GM12801 (cell line): Measurements from ENCODE around the gene PACS1.

Experiments
- CTCF ChIP-seq: IDR thresholded peaks from one replicate; pipeline ENCODE4 v1.5.1; 2011; ENCODE audit warnings: control low read depth; ENCODE audit not compliant: insufficient read length; ENCODE audit errors: extremely low read depth

PACS1 gene

GRCh38 chr11:66267039-66267378 lies 196.9 kb downstream of the PACS1 start:
- no peak for TF ChIP-seq CTCF

GRCh38 chr11:66267379-66268243 lies 197.5 kb downstream of the PACS1 start:
- TF ChIP-seq CTCF = no peak

- TF ChIP-seq CTCF = no peak
Observed at GRCh38 chr11:66268244-66268951, 198.3 kb downstream of the PACS1 start, which contains the start of gene RAB1B. TSS of gene RAB1B (plus strand) at chr11:66268639. CDS start at chr11:66268680, 41 bp downstream.

GRCh38 chr11:66268952-66269905 lies 199.2 kb downstream of the PACS1 start:
- TF ChIP-seq CTCF = no peak

GRCh38 chr11:66271816-66272215 lies 201.7 kb downstream of the PACS1 start:
- no peak for TF ChIP-seq CTCF

- TF ChIP-seq CTCF = no peak
Observed at GRCh38 chr11:66272596-66272995, 202.5 kb downstream of the PACS1 start.

GRCh38 chr11:66274219-66274618 lies 204.1 kb downstream of the PACS1 start:
- TF ChIP-seq CTCF = no peak
